Measurements from ENCODE around the gene CHD9NB.

The CHD9NB gene

DNA sequence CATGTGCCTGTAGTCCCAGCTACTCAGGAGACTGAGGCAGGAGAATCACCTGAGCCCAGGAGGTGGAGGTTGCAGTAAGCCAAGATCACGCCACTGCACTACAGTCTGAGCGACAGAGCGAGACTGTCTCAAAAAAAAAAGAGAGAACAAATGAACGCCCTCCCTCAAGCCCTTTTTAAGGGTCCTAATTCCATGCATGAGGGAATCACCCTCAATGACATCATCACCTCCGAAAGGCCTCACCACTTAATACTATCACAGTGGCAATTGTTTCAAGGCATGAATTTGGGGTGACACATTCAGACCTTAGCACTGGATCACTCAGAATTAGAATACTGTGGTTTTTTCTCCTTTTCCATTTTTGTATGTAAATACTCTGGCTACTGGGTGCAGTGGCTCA lies 57.8 kb downstream of the CHD9NB start:
- DNase-seq (no peak), ATAC-seq (replicated peaks) (no peak)
- H3K4me3 Mint-ChIP-seq: no peak overlapping the region
- no peaks in the 10 kb centered on the region for H3K36me3 Mint-ChIP-seq
- H3K4me1 Mint-ChIP-seq: no peaks in the 10 kb centered on the region
- no peak overlapping the region for H3K27ac Mint-ChIP-seq
- peaks cover 5 to 14% of the 10 kb centered on the region in 2 donors for H3K27me3 Mint-ChIP-seq
- peaks cover 3 to 7% of the 10 kb centered on the region in 2 donors for H3K9me3 Mint-ChIP-seq

DNA sequence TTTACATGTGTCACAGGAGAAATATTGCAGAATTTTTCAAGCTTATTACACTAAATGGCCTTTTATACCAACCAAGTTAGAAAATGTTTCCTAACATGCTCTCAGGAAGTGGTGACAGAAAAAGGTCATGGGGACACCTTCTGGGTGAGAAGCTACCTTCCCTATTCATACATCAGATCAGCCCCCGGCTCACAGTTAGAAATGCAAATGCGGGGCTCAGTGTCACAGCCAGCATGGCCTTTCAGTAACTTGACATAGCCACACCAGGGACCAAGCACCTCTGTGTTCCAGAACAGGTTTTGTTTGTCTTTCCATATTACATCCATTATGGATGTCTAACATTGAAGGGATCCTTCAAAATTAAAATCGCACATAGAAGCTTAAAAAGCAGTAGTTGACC lies 59.5 kb downstream of the CHD9NB start:
- peaks cover 3% of the 10 kb centered on the region in 2 donors for H3K9me3 Mint-ChIP-seq

DNA sequence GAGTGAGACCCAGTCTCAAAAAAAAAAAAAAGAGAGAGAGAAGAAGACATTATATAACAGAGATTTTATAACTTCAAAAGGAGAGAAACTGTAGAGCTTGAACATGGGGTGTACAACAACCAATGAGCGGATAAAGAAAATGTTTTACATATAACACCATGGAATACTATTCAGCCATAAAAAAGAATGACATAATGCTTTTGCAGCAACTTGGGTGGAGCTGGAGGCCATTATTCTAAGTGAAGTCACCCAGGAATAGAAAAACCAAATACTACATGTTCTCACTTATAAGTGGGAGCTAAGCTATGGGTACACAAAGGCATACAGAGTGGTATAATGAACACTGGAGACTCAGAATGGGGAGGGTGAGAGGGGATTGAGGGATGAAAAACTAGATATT lies 61.1 kb downstream of the CHD9NB start:
- ATAC-seq (replicated peaks) (no peak), DNase-seq (no peak)
- H3K4me3 Mint-ChIP-seq: no peak overlapping the region
- no peaks in the 10 kb centered on the region for H3K36me3 Mint-ChIP-seq
- H3K27me3 Mint-ChIP-seq: peaks cover 6 to 13% of the 10 kb centered on the region in 2 donors
- H3K9me3 Mint-ChIP-seq: peaks cover 3% of the 10 kb centered on the region in 2 donors
- H3K27ac Mint-ChIP-seq: no peak overlapping the region
- H3K4me1 Mint-ChIP-seq: no peaks in the 10 kb centered on the region

More for the DNA sequence above, 59.5 kb downstream of the CHD9NB start:
- Mint-ChIP-seq H3K4me3 (no peak overlapping the region), H3K27ac (no peak overlapping the region), H3K36me3 (no peaks in the 10 kb centered on the region), H3K27me3 (peaks cover 5 to 12% of the 10 kb centered on the region in 2 donors), H3K4me1 (no peaks in the 10 kb centered on the region)
- no peak for DNase-seq
- peak in 1 of 2 donors; percentile 46 for ATAC-seq (replicated peaks)
